Activated CD8-positive, alpha-beta memory T cell treated with anti-CD3 and anti-CD28 coated beads, Interleukin-2, amount 50 U/mL, for 48 hours (primary cell): Measurements from ENCODE around the gene RTBDN.
"Not testable (repeated sequence)": the region's sequence is repeated elsewhere in the genome, so short reads cannot be mapped to it uniquely, and the experiment has no call there.

Experiments used
- DNase-seq: peaks from one replicate; pipeline ENCODE4 v3.0.0-alpha.2; 2020

The RTBDN gene

GRCh38 chr19:12856653-12857052 lies 22.3 kb upstream of the RTBDN start:
- DNase-seq: no peak

- peak; percentile 99 for DNase-seq
Measured at GRCh38 chr19:12847159-12848139, 13.1 kb upstream of the RTBDN start.

- not testable (repeated sequence) for DNase-seq
Measured at GRCh38 chr19:12846613-12847012, 12.2 kb upstream of the RTBDN start.

- DNase-seq: no peak
Measured at GRCh38 chr19:12843999-12844732, 9.8 kb upstream of the RTBDN start.

- DNase-seq: no peak
Measured at GRCh38 chr19:12843328-12843727, 8.9 kb upstream of the RTBDN start.

GRCh38 chr19:12842511-12842910 lies 8.1 kb upstream of the RTBDN start:
- no peak for DNase-seq

- DNase-seq: peak; percentile 68
Measured at GRCh38 chr19:12841094-12841493, 6.7 kb upstream of the RTBDN start.

GRCh38 chr19:12840091-12841079 lies 6.0 kb upstream of the RTBDN start:
- DNase-seq: peak; percentile 87

- no peak for DNase-seq
Measured at GRCh38 chr19:12838886-12839756, 4.7 kb upstream of the RTBDN start.

- DNase-seq: peak; percentile 83
Measured at GRCh38 chr19:12838182-12838885, 4.0 kb upstream of the RTBDN start, which contains the start of gene MAST1. Gene MAST1, plus strand, starts transcription at chr19:12838515. Its CDS starts 58 bp downstream, at chr19:12838573.

GRCh38 chr19:12837225-12837624 lies 2.8 kb upstream of the RTBDN start:
- DNase-seq: no peak

- no peak for DNase-seq
Measured at GRCh38 chr19:12836529-12836863, 2.1 kb upstream of the RTBDN start.

- no peak for DNase-seq
Measured at GRCh38 chr19:12834976-12835757, 788 bp upstream of the RTBDN start.

- peak; percentile 70 for DNase-seq
Measured at GRCh38 chr19:12833738-12834565, 427 bp downstream of the RTBDN start.

- no peak for DNase-seq
Measured at GRCh38 chr19:12833418-12833737, 1.0 kb downstream of the RTBDN start.

GRCh38 chr19:12828494-12828893 lies 5.9 kb downstream of the RTBDN start:
- no peak for DNase-seq

- DNase-seq: peak; percentile 70
Measured at GRCh38 chr19:12825254-12826131, 8.9 kb downstream of the RTBDN start.

- no peak for DNase-seq
Measured at GRCh38 chr19:12821761-12822160, 12.6 kb downstream of the RTBDN start.
